ENCODE data around the gene AGBL3.

Gene AGBL3

DNA sequence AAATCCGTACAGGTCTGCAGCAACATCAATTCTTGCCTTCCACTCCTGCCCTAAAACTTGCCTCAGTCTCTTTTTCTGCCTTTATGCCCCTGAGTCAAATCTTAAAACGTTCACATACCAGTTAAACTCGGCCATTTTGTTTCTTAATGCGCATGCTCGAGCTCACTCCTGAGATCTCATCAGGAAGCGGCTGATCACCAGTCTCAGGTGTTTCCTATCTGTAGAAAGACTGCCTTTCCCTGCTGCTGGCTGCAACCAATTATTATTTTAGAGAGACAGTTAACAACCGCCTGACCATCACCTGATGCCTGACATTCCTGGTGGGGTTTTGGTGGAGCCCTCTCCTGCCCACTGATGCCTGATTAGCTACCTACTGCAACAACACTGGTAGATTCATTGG lies 91.3 kb downstream of the AGBL3 start:
- no peaks in the 10 kb centered on the region for H3K9me3 Mint-ChIP-seq
- H3K4me3 Mint-ChIP-seq = no peak overlapping the region
- H3K36me3 Mint-ChIP-seq (ENCODE audit: low read depth) = no peaks in the 10 kb centered on the region
- no peak overlapping the region for H3K27ac Mint-ChIP-seq
- no peaks in the 10 kb centered on the region for H3K27me3 Mint-ChIP-seq
- no peaks in the 10 kb centered on the region for H3K4me1 Mint-ChIP-seq (ENCODE audit: low read depth)
- DNase-seq = no peak

GRCh38 chr7:135078051-135078450 lies 91.7 kb downstream of the AGBL3 start:
- Mint-ChIP-seq H3K27ac (no peak overlapping the region), H3K36me3 (ENCODE audit: low read depth) (no peaks in the 10 kb centered on the region), H3K4me1 (ENCODE audit: low read depth) (no peaks in the 10 kb centered on the region), H3K9me3 (no peaks in the 10 kb centered on the region), H3K4me3 (no peak overlapping the region), H3K27me3 (no peaks in the 10 kb centered on the region)
- no peak for DNase-seq

- H3K27me3 Mint-ChIP-seq = no peaks in the 10 kb centered on the region
- no peak for DNase-seq
- H3K4me1 Mint-ChIP-seq (ENCODE audit: low read depth) = no peaks in the 10 kb centered on the region
- H3K4me3 Mint-ChIP-seq = no peak overlapping the region
- H3K27ac Mint-ChIP-seq = no peak overlapping the region
- no peaks in the 10 kb centered on the region for H3K9me3 Mint-ChIP-seq
- no peaks in the 10 kb centered on the region for H3K36me3 Mint-ChIP-seq (ENCODE audit: low read depth)
Measured at GRCh38 chr7:135079068-135079467, 92.8 kb downstream of the AGBL3 start.

DNA sequence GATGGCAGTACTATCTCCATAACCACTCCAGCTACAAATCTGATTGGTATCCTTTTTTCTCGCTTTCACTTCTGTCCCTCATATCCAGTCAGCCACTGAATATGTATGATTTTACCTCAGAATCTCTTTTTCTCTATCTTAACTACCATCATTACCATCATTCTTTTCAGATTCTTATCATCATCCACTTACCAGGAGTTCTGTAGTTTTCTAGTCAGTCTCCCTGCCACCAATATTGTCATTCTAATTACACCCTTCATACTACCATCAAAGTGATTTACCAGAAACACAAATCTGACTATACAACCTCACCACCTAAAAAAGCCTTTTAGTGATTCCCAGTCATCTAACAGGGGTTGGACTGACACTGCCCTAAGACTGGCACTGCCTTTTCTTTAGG lies 96.7 kb downstream of the AGBL3 start:
- no peak overlapping the region for H3K27ac Mint-ChIP-seq
- H3K9me3 Mint-ChIP-seq = peaks cover 23% of the 10 kb centered on the region
- no peaks in the 10 kb centered on the region for H3K4me1 Mint-ChIP-seq (ENCODE audit: low read depth)
- H3K4me3 Mint-ChIP-seq = no peak overlapping the region
- H3K36me3 Mint-ChIP-seq (ENCODE audit: low read depth) = no peaks in the 10 kb centered on the region
- no peak for DNase-seq
- no peaks in the 10 kb centered on the region for H3K27me3 Mint-ChIP-seq

- Mint-ChIP-seq H3K4me1 (ENCODE audit: low read depth) (no peaks in the 10 kb centered on the region), H3K9me3 (peaks cover 35% of the 10 kb centered on the region), H3K27me3 (no peaks in the 10 kb centered on the region), H3K27ac (no peak overlapping the region), H3K4me3 (no peak overlapping the region), H3K36me3 (ENCODE audit: low read depth) (peaks cover 7% of the 10 kb centered on the region)
- no peak for DNase-seq
Measured at GRCh38 chr7:135088566-135088965, 102.3 kb downstream of the AGBL3 start.

DNA sequence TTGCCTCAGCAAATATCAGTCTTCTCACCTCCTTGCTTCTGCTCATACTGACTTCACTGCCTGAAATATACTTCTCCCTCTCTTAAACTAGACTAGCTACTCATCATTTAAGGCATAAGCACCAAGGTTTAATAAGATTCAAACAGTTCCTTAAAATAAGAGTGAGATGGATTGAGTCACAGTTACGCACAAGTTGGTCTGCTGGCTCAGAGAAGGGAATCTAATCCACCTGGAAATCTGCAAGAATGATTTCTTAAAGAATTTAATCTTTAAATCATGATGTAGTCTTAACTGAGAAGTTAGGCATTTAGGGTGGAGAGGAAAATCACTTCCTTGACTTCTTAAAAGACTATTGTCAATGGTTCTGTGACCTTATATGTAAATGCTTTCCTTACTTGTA lies 105.4 kb downstream of the AGBL3 start:
- H3K36me3 Mint-ChIP-seq (ENCODE audit: low read depth) = peaks cover 11% of the 10 kb centered on the region
- H3K27ac Mint-ChIP-seq = no peak overlapping the region
- H3K9me3 Mint-ChIP-seq = peaks cover 23% of the 10 kb centered on the region

DNA sequence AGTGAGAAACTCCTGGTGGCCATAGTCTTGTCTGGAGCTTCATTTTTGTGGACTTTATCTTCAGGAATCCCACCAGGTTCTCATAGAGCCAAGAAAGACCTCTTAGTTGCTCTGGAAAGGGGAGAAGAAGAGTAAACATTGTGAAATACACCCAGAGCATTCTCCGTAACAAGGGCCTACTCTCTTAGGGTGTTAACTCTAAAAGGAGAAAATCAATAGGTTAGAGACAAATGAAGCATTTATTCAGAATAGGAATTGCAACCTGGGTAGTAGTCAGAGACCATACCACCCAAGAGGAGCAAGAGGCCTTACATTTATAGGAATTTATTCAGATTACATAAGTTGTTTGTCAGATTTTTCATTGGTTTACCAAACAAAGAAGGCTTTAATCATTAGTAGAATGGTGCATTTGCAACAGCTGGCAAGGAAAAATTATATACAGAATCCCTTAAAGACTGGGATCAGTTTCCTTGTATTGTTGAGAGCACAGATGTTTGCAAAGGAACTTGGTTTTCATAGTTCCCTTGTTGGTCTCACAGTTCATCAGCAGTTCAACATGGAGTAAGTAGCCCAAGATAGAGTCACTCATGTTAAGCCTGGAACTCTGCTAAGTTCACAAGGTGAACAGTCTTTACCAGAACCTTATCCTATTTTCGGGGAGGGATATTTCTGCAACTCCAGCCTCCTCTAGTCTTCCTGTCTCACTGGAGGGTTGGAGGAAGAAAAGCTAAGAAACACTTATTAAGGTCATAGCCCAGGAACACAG lies 108.3 kb downstream of the AGBL3 start:
- no peak overlapping the region for H3K27ac Mint-ChIP-seq
- DNase-seq = no peak
- peaks cover 11% of the 10 kb centered on the region for H3K36me3 Mint-ChIP-seq (ENCODE audit: low read depth)
- H3K27me3 Mint-ChIP-seq = no peaks in the 10 kb centered on the region
- no peak overlapping the region for H3K4me3 Mint-ChIP-seq
- H3K9me3 Mint-ChIP-seq = no peaks in the 10 kb centered on the region
- H3K4me1 Mint-ChIP-seq (ENCODE audit: low read depth) = no peaks in the 10 kb centered on the region

More for the DNA sequence above, 105.4 kb downstream of the AGBL3 start:
- Mint-ChIP-seq H3K4me1 (ENCODE audit: low read depth) (no peaks in the 10 kb centered on the region), H3K4me3 (no peak overlapping the region), H3K27me3 (no peaks in the 10 kb centered on the region)
- no peak for DNase-seq

GRCh38 chr7:135095450-135095849 lies 109.1 kb downstream of the AGBL3 start:
- Mint-ChIP-seq H3K9me3 (no peaks in the 10 kb centered on the region), H3K4me3 (no peak overlapping the region), H3K27ac (no peak overlapping the region), H3K27me3 (no peaks in the 10 kb centered on the region), H3K4me1 (ENCODE audit: low read depth) (no peaks in the 10 kb centered on the region), H3K36me3 (ENCODE audit: low read depth) (peaks cover 11% of the 10 kb centered on the region)
- no peak for DNase-seq

DNA sequence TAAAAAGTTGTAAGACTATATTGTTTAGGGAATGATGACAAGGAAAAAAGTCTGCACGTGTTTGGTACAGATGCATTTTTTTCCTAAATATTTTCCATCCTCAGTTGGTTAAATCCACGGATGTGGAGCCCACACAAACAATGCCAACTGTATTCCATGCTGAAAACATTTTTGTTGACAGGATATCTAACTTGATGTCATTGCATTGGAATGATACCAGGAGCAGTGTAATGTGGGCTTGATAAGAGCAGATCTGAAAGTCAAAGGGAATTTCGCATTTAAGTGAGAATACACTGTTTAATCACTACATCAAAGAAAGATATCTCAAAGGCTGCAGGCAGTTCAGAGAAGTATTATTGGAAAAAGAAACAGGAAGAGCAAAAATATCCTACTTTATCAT lies 112.1 kb downstream of the AGBL3 start:
- no peaks in the 10 kb centered on the region for H3K27me3 Mint-ChIP-seq
- H3K9me3 Mint-ChIP-seq = peaks cover 4% of the 10 kb centered on the region
- H3K4me1 Mint-ChIP-seq (ENCODE audit: low read depth) = peaks cover 3% of the 10 kb centered on the region
- peaks cover 4% of the 10 kb centered on the region for H3K36me3 Mint-ChIP-seq (ENCODE audit: low read depth)
- no peak overlapping the region for H3K27ac Mint-ChIP-seq
- no peak overlapping the region for H3K4me3 Mint-ChIP-seq
- no peak for DNase-seq

DNA sequence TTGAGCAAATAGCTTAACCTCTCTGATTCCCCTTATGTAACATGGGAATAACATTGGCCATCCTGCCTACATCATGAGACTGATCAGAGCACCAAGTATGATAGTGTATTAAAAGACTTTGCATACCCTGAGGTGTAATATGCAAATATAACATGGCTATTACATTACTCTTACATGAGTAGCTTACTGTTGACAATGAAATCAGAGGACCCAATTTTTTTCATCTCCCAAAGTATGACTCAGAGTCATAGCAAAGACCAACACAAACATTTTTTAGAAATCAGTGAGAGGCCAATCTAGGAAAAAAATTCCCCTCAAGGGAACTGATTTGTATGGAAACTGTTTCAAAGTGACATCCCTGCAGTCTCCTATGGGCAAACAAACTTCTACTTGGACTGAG lies 114.5 kb downstream of the AGBL3 start:
- H3K4me1 Mint-ChIP-seq (ENCODE audit: low read depth) = peaks cover 3% of the 10 kb centered on the region
- H3K36me3 Mint-ChIP-seq (ENCODE audit: low read depth) = no peaks in the 10 kb centered on the region
- H3K9me3 Mint-ChIP-seq = peaks cover 7% of the 10 kb centered on the region
- no peaks in the 10 kb centered on the region for H3K27me3 Mint-ChIP-seq
- H3K27ac Mint-ChIP-seq = no peak overlapping the region
- no peak for DNase-seq
- H3K4me3 Mint-ChIP-seq = no peak overlapping the region

- peaks cover 3% of the 10 kb centered on the region for H3K4me1 Mint-ChIP-seq (ENCODE audit: low read depth)
- DNase-seq = no peak
- H3K27ac Mint-ChIP-seq = no peak overlapping the region
- H3K27me3 Mint-ChIP-seq = no peaks in the 10 kb centered on the region
- H3K4me3 Mint-ChIP-seq = no peak overlapping the region
- peaks cover 12% of the 10 kb centered on the region for H3K9me3 Mint-ChIP-seq
- H3K36me3 Mint-ChIP-seq (ENCODE audit: low read depth) = no peaks in the 10 kb centered on the region
Measured at GRCh38 chr7:135102372-135102771, 116.1 kb downstream of the AGBL3 start.

GRCh38 chr7:135109562-135109961 lies 123.3 kb downstream of the AGBL3 start:
- Mint-ChIP-seq H3K27ac (no peak overlapping the region), H3K4me1 (ENCODE audit: low read depth) (no peaks in the 10 kb centered on the region), H3K27me3 (no peaks in the 10 kb centered on the region), H3K4me3 (no peak overlapping the region), H3K36me3 (ENCODE audit: low read depth) (peaks cover 6% of the 10 kb centered on the region), H3K9me3 (peaks cover 9% of the 10 kb centered on the region)
- no peak for DNase-seq

DNA sequence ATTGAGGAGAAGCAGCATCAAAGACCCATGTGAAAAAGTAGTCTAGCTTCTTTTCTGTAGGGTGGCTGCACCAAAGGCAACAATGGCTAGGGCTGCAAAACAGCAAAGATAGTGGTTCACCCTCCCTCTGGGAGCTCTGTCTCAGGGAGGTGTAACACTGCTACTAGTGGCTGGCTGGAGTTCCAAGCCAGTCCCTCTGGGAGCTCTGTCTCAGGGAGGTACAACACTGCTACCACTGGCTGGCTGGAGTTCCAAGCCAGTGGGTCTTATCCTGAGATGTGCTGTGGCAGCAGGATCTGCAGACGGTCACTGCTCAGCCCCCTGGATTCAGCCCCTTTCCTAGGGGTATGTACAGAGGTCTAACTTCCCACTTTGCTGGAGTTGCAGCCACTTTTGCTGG lies 123.7 kb downstream of the AGBL3 start:
- Mint-ChIP-seq H3K36me3 (ENCODE audit: low read depth) (peaks cover 6% of the 10 kb centered on the region), H3K4me3 (no peak overlapping the region), H3K27ac (no peak overlapping the region), H3K27me3 (no peaks in the 10 kb centered on the region), H3K9me3 (peaks cover 9% of the 10 kb centered on the region), H3K4me1 (ENCODE audit: low read depth) (no peaks in the 10 kb centered on the region)
- no peak for DNase-seq

DNA sequence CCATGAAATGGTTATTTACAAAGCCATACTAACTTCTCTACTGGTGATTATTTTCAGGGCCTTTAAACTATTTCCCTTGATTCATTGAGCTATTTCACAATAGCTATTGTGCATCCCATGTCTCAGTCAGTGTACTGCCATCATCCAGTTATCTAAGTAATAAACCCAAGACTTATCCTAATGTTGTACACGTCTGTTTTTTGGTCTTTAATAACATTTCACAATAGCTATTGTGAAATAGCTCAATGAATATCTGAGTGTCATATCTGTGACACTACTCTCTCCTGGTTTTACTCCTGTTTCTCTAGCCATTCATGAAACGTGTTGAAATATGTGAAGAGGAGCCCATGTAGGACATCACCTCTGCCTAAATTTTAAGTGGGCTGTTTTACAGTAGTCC lies 125.1 kb downstream of the AGBL3 start:
- no peak for DNase-seq

DNA sequence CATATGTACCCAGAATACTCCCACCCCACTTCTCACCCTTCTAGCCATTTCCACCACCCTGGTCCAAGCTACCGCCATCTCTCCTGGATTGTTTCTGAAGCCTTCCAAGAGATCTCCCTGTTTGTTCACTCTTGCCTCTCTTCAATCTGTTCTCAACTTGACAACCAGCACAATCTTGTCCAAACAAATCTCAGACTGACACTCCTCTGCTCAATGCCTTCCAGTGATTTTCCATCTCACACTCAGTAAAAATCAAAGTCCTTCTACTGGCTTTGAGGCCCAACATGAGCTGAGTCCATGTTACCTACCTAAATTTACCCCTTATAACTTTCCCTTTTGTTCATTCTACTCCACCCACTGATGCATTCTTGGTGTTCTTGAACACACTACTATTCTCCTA lies 128.3 kb downstream of the AGBL3 start:
- Mint-ChIP-seq H3K4me1 (ENCODE audit: low read depth) (no peaks in the 10 kb centered on the region), H3K27ac (no peak overlapping the region), H3K36me3 (ENCODE audit: low read depth) (peaks cover 17% of the 10 kb centered on the region), H3K9me3 (peaks cover 7% of the 10 kb centered on the region), H3K4me3 (no peak overlapping the region), H3K27me3 (no peaks in the 10 kb centered on the region)
- no peak for DNase-seq

More for the DNA sequence above, 125.1 kb downstream of the AGBL3 start:
- H3K4me3 Mint-ChIP-seq = no peak overlapping the region
- H3K9me3 Mint-ChIP-seq = peaks cover 9% of the 10 kb centered on the region
- H3K36me3 Mint-ChIP-seq (ENCODE audit: low read depth) = peaks cover 6% of the 10 kb centered on the region
- no peaks in the 10 kb centered on the region for H3K4me1 Mint-ChIP-seq (ENCODE audit: low read depth)
- H3K27ac Mint-ChIP-seq = no peak overlapping the region
- H3K27me3 Mint-ChIP-seq = no peaks in the 10 kb centered on the region

GRCh38 chr7:135117096-135117495 lies 130.8 kb downstream of the AGBL3 start:
- no peak for DNase-seq
- peaks cover 15% of the 10 kb centered on the region for H3K9me3 Mint-ChIP-seq
- no peaks in the 10 kb centered on the region for H3K4me1 Mint-ChIP-seq (ENCODE audit: low read depth)
- H3K4me3 Mint-ChIP-seq = no peak overlapping the region
- H3K27ac Mint-ChIP-seq = no peak overlapping the region
- no peaks in the 10 kb centered on the region for H3K27me3 Mint-ChIP-seq
- H3K36me3 Mint-ChIP-seq (ENCODE audit: low read depth) = peaks cover 27% of the 10 kb centered on the region
